Fibroblast of lung (primary cell): ENCODE data around the gene COL4A1. TPM values are rescaled to one million over a fixed set of nuclear protein-coding genes. Genes with fewer than 3 reads are reported as not detected.

ENCODE experiments used
- DNase-seq, 2 donors: peaks; one replicate each; pipeline versions ENCODE4 v3.0.0 to v3.0.0-alpha.2; 2010; ENCODE audit warnings: low read depth in 2 of 2
- H2AFZ ChIP-seq: 2 replicates; pipeline ENCODE4 v1.5.1; 2012; ENCODE audit warnings: low read length, control low read depth, inconsistent platforms
- H3K27ac ChIP-seq: 2 replicates; pipeline ENCODE4 v1.5.1; 2011; ENCODE audit warnings: low read length, control low read depth; ENCODE audit not compliant: insufficient read depth
- H3K27me3 ChIP-seq: 2 replicates; pipeline ENCODE4 v1.5.1; 2011; ENCODE audit warnings: mild to moderate bottlenecking, low read length; ENCODE audit not compliant: control insufficient read depth, insufficient read depth
- H3K36me3 ChIP-seq: 2 replicates; pipeline ENCODE4 v1.5.1; 2011; ENCODE audit warnings: low read length; ENCODE audit not compliant: control insufficient read depth, insufficient read depth
- H3K4me1 ChIP-seq: 2 replicates; pipeline ENCODE4 v1.5.1; 2011; ENCODE audit warnings: low read length; ENCODE audit not compliant: control insufficient read depth, insufficient read depth; ENCODE audit errors: extremely low read depth
- H3K4me2 ChIP-seq: 2 replicates; pipeline ENCODE4 v1.5.1; 2011; ENCODE audit warnings: low read length, control low read depth; ENCODE audit not compliant: insufficient read depth; ENCODE audit errors: extremely low read depth
- H3K4me3 ChIP-seq, 4 experiments: fragments of 200-600 bp in 1 of 4; sonication (generic) in 1 of 4; replicated peaks in 1 of 4; 2 replicates each; pipeline ENCODE4 v1.5.1; 2011 to 2016; ENCODE audit warnings: low read length in 4 of 4, low read depth in 3 of 4, mild to moderate bottlenecking in 3 of 4, control low read depth in 2 of 4, inconsistent platforms in 1 of 4, mixed read lengths in 1 of 4; ENCODE audit not compliant: insufficient read depth in 1 of 4; ENCODE audit errors: control extremely low read depth in 1 of 4
- H3K79me2 ChIP-seq: 2 replicates; pipeline ENCODE4 v1.5.1; 2012; ENCODE audit warnings: mild to moderate bottlenecking, low read length, inconsistent platforms; ENCODE audit not compliant: control insufficient read depth, insufficient read depth
- H3K9ac ChIP-seq: 2 replicates; pipeline ENCODE4 v1.5.1; 2011; ENCODE audit warnings: mild to moderate bottlenecking, low read length, control low read depth; ENCODE audit not compliant: insufficient read depth
- H3K9me3 ChIP-seq: 2 replicates; pipeline ENCODE4 v1.5.1; 2012; ENCODE audit warnings: low read depth, low read length; ENCODE audit not compliant: control insufficient read depth, insufficient read depth
- H4K20me1 ChIP-seq: 2 replicates; pipeline ENCODE4 v1.5.1; 2011; ENCODE audit warnings: low read length; ENCODE audit not compliant: control insufficient read depth, insufficient read depth; ENCODE audit errors: extremely low read depth
- CTCF ChIP-seq, 2 donors: IDR thresholded peaks in 1 of 2; conservative IDR thresholded peaks in 1 of 2; 1 replicate in 1 of 2; 2 replicates in 1 of 2; pipeline ENCODE4 v1.5.1; 2011 to 2012; ENCODE audit warnings: low read length in 2 of 2, control low read depth in 1 of 2, inconsistent platforms in 1 of 2, low read depth in 1 of 2, mild to moderate bottlenecking in 1 of 2
- EZH2 ChIP-seq: IDR thresholded peaks from 2 replicates; pipeline ENCODE4 v1.5.1; 2012; ENCODE audit warnings: low read length, control low read depth, mild to moderate bottlenecking; ENCODE audit errors: missing control alignments
- polyA plus RNA-seq, 2 donors: library from polyadenylated mRNA; depleted of rRNA in 1 of 2; stranded (reverse) in 1 of 2; unstranded in 1 of 2; fragments of >200 nt; gene quantifications; 2 replicates each; pipeline ENCODE4 v1.2.1, GENCODE V29; 2011 to 2012; ENCODE audit warnings: missing spikeins in 1 of 2
- total RNA-seq: library from RNA; depleted of rRNA; stranded (reverse); fragments of >200 nt; gene quantifications from 2 replicates; pipeline ENCODE4 v1.2.1, GENCODE V29; 2014

Gene COL4A1
- total and polyA plus RNA-seq, 2 donors (not counting 1 experiment from before 2014, with no cell fraction given): 34.0 to 607 TPM

GRCh38 chr13:110152351-110152750 lies 154.6 kb downstream of the COL4A1 start:
- Histone ChIP-seq H3K4me2 (no peak overlapping the region), H3K4me3 (no peak overlapping the region), H3K36me3 (peaks cover 7% of the 10 kb centered on the region), H3K27me3 (no peaks in the 10 kb centered on the region), H3K79me2 (no peaks in the 10 kb centered on the region), H3K9me3 (peaks cover 2% of the 10 kb centered on the region), H3K27ac (no peak overlapping the region), H3K4me1 (no peaks in the 10 kb centered on the region), H3K9ac (no peak overlapping the region), H4K20me1 (no peaks in the 10 kb centered on the region), H2AFZ (no peak overlapping the region)
- TF ChIP-seq EZH2: no peak
- no peak for TF ChIP-seq CTCF (conservative IDR thresholded peaks at IDR 0.05 in 1 of 2, IDR thresholded peaks at IDR 0.05 in 1 of 2; ENCODE audit: low read depth in 1 of 2, low read length in 2 of 2)
- DNase-seq: no peak

- Histone ChIP-seq H3K27ac (no peak overlapping the region), H3K9me3 (peaks cover 2% of the 10 kb centered on the region), H3K4me1 (no peaks in the 10 kb centered on the region), H3K27me3 (no peaks in the 10 kb centered on the region), H2AFZ (no peak overlapping the region), H3K4me3 (no peak overlapping the region), H3K79me2 (no peaks in the 10 kb centered on the region), H4K20me1 (no peaks in the 10 kb centered on the region), H3K9ac (no peak overlapping the region), H3K4me2 (no peak overlapping the region), H3K36me3 (peaks cover 7% of the 10 kb centered on the region)
- no peak for DNase-seq
- TF ChIP-seq EZH2 (no peak), CTCF (conservative IDR thresholded peaks at IDR 0.05 in 1 of 2, IDR thresholded peaks at IDR 0.05 in 1 of 2; ENCODE audit: low read depth in 1 of 2, low read length in 2 of 2) (no peak)
These were observed 155.5 kb downstream of the COL4A1 start for GRCh38 chr13:110151462-110151861.

GRCh38 chr13:110150384-110151101 lies 156.4 kb downstream of the COL4A1 start:
- H3K4me3 ChIP-seq: no peak overlapping the region
- no peak overlapping the region for H3K9ac ChIP-seq
- TF ChIP-seq EZH2: no peak
- no peak for TF ChIP-seq CTCF (conservative IDR thresholded peaks at IDR 0.05 in 1 of 2, IDR thresholded peaks at IDR 0.05 in 1 of 2; ENCODE audit: low read depth in 1 of 2, low read length in 2 of 2)
- H2AFZ ChIP-seq: no peak overlapping the region
- no peaks in the 10 kb centered on the region for H4K20me1 ChIP-seq
- H3K4me2 ChIP-seq: no peak overlapping the region
- H3K4me1 ChIP-seq: no peaks in the 10 kb centered on the region
- DNase-seq: peak; percentile 33 to 66
- H3K27me3 ChIP-seq: no peaks in the 10 kb centered on the region
- no peak overlapping the region for H3K27ac ChIP-seq
- H3K79me2 ChIP-seq: no peaks in the 10 kb centered on the region
- H3K9me3 ChIP-seq: peaks cover 2% of the 10 kb centered on the region
- H3K36me3 ChIP-seq: peaks cover 7% of the 10 kb centered on the region
